Activated CD4-positive, alpha-beta T cell treated with anti-CD3 and anti-CD28 coated beads, Interleukin-10, Interleukin-2, amounts not matched to agents 100 ng/mL and 50 ng/mL, durations not matched to agents 16 hours and 8 hours (primary cell): ENCODE measurements around the gene LAMC2.
"Not testable (repeated sequence)": the region's sequence is repeated elsewhere in the genome, so short reads cannot be mapped to it uniquely, and the experiment has no call there.

ENCODE experiments used
- DNase-seq: peaks from one replicate; pipeline ENCODE4 v3.0.0-alpha.2; 2020

LAMC2 gene

GRCh38 chr1:183239793-183240525, 53.9 kb downstream of the LAMC2 start:
- no peak for DNase-seq

- DNase-seq: no peak
Observed at GRCh38 chr1:183240526-183240825, 54.4 kb downstream of the LAMC2 start.

- DNase-seq: not testable (repeated sequence)
Observed at GRCh38 chr1:183240853-183241252, 54.8 kb downstream of the LAMC2 start.

- DNase-seq: no peak
Observed at GRCh38 chr1:183241471-183241870, 55.4 kb downstream of the LAMC2 start.

GRCh38 chr1:183242556-183242955, 56.5 kb downstream of the LAMC2 start:
- no peak for DNase-seq

- DNase-seq: no peak
Observed at GRCh38 chr1:183243161-183244050, 57.3 kb downstream of the LAMC2 start.

GRCh38 chr1:183244466-183244865, 58.4 kb downstream of the LAMC2 start:
- no peak for DNase-seq

GRCh38 chr1:183245357-183245756, 59.3 kb downstream of the LAMC2 start:
- DNase-seq: no peak

GRCh38 chr1:183246436-183246835, 60.4 kb downstream of the LAMC2 start:
- DNase-seq: no peak

GRCh38 chr1:183247066-183247465, 61.0 kb downstream of the LAMC2 start:
- no peak for DNase-seq

- no peak for DNase-seq
Observed at GRCh38 chr1:183247484-183247883, 61.4 kb downstream of the LAMC2 start.

GRCh38 chr1:183247931-183248330, 61.9 kb downstream of the LAMC2 start:
- DNase-seq: no peak

- DNase-seq: no peak
Observed at GRCh38 chr1:183248989-183249691, 63.1 kb downstream of the LAMC2 start.

- DNase-seq: no peak
Observed at GRCh38 chr1:183249941-183250452, 63.9 kb downstream of the LAMC2 start.

- DNase-seq: no peak
Observed at GRCh38 chr1:183251101-183251958, 65.3 kb downstream of the LAMC2 start.

- DNase-seq: no peak
Observed at GRCh38 chr1:183251959-183252450, 65.9 kb downstream of the LAMC2 start.

GRCh38 chr1:183255073-183255472, 69.0 kb downstream of the LAMC2 start:
- no peak for DNase-seq

GRCh38 chr1:183259924-183260323, 73.9 kb downstream of the LAMC2 start:
- peak; percentile 38 for DNase-seq

GRCh38 chr1:183262628-183263200, 76.7 kb downstream of the LAMC2 start:
- DNase-seq: no peak

- no peak for DNase-seq
Observed at GRCh38 chr1:183263886-183264602, 78.0 kb downstream of the LAMC2 start.
